AG04449 (cell line): ENCODE data around the gene EN2.

Experiments
- CTCF ChIA-PET: fragments of 350-600 bp; formaldehyde crosslinking; extraction: SDS; loops from one replicate; lab custom pipeline; 2021; ENCODE audit warnings: antibody characterized with exemption; lab: Yijun Ruan, JAX
- POLR2A ChIA-PET: fragments of 400-600, 350-600 bp; formaldehyde crosslinking; extraction: SDS; loops from one replicate; lab custom pipeline; 2020; ENCODE audit warnings: antibody characterized with exemption, inconsistent platforms; lab: Yijun Ruan, JAX
- DNase-seq: peaks from one replicate; pipeline ENCODE4 v3.0.0-alpha.2; 2010; ENCODE audit warnings: low read depth, low spot score
- H3K4me3 ChIP-seq: 2 replicates; pipeline ENCODE4 v1.5.1; 2011; ENCODE audit warnings: low read depth, mild to moderate bottlenecking, control low read depth, low read length
- CTCF ChIP-seq: IDR thresholded peaks from one replicate; pipeline ENCODE4 v1.5.1; 2011; ENCODE audit warnings: mild to moderate bottlenecking, moderate library complexity, low read length, control low read depth, inconsistent platforms; ENCODE audit not compliant: insufficient read depth; ENCODE audit errors: missing control alignments

The EN2 gene

GRCh38 chr7:155420116-155420515 lies 37.8 kb upstream of the EN2 start:
- CTCF ChIA-PET = no interaction called here
- no peak overlapping the region for H3K4me3 ChIP-seq
- no peak for TF ChIP-seq CTCF
- DNase-seq = no peak
- POLR2A ChIA-PET = no interaction called here

- ChIA-PET POLR2A (no interaction called here), CTCF (interaction anchor here (1.0 to 1.3 kb wide), 2 partner anchors 9 to 10 kb away, joined by 3 read pairs; no protein-coding TSS in a partner anchor)
- no peak for TF ChIP-seq CTCF
- no peak for DNase-seq
- no peak overlapping the region for H3K4me3 ChIP-seq
These were observed 35.8 kb upstream of the EN2 start for GRCh38 chr7:155422151-155422550.

GRCh38 chr7:155422599-155423336 lies 35.2 kb upstream of the EN2 start:
- CTCF ChIA-PET = interaction anchor here (1.0 to 1.3 kb wide), 2 partner anchors 9 to 10 kb away, joined by 3 read pairs; no protein-coding TSS in a partner anchor
- H3K4me3 ChIP-seq = no peak overlapping the region
- no peak for TF ChIP-seq CTCF
- POLR2A ChIA-PET = no interaction called here
- DNase-seq = no peak

GRCh38 chr7:155423337-155424285 lies 34.3 kb upstream of the EN2 start:
- no peak for TF ChIP-seq CTCF
- CTCF ChIA-PET = no interaction called here
- POLR2A ChIA-PET = no interaction called here
- no peak for DNase-seq
- no peak overlapping the region for H3K4me3 ChIP-seq

- POLR2A ChIA-PET = no interaction called here
These were observed 33.5 kb upstream of the EN2 start for GRCh38 chr7:155424301-155425010.

More at GRCh38 chr7:155424301-155425010, 33.5 kb upstream of the EN2 start:
- no peak for DNase-seq
- no peak for TF ChIP-seq CTCF
- H3K4me3 ChIP-seq = no peak overlapping the region
- CTCF ChIA-PET = no interaction called here
